HG02840 (cell line): ENCODE measurements around the gene TMEM30A.

ENCODE experiments used
- ATAC-seq: cut with Tn5 transposase; IDR thresholded peaks from one replicate; pipeline ENCODE4 v1.9.1; 2021; ENCODE audit warnings: mild to moderate bottlenecking, moderate library complexity, moderate number of reproducible peaks; ENCODE audit not compliant: unreplicated experiment, low FRiP score

Gene TMEM30A

GRCh38 chr6:75284632-75285282, at the start of gene TMEM30A:
Gene TMEM30A (minus strand): TSS chr6:75284792. CDS start chr6:75284638, 154 bp downstream.
- ATAC-seq, result peak; percentile 94

GRCh38 chr6:75333676-75334200, 49.1 kb upstream of the TMEM30A start:
- no peak for ATAC-seq

- ATAC-seq, result no peak
These were observed 46.6 kb upstream of the TMEM30A start for GRCh38 chr6:75331151-75331550.

- ATAC-seq, result no peak
These were observed 45.1 kb upstream of the TMEM30A start for GRCh38 chr6:75329703-75330102.

GRCh38 chr6:75327807-75328206, 43.2 kb upstream of the TMEM30A start:
- ATAC-seq, result no peak

- no peak for ATAC-seq
These were observed 42.1 kb upstream of the TMEM30A start for GRCh38 chr6:75326557-75327258.

GRCh38 chr6:75318900-75319299, 34.3 kb upstream of the TMEM30A start:
- no peak for ATAC-seq

GRCh38 chr6:75317503-75318206, 33.1 kb upstream of the TMEM30A start:
- no peak for ATAC-seq

- no peak for ATAC-seq
These were observed 31.4 kb upstream of the TMEM30A start for GRCh38 chr6:75315978-75316377.

- no peak for ATAC-seq
These were observed 23.8 kb upstream of the TMEM30A start for GRCh38 chr6:75308250-75308988.

GRCh38 chr6:75307364-75308004, 22.9 kb upstream of the TMEM30A start:
- ATAC-seq, result no peak

GRCh38 chr6:75306064-75306463, 21.5 kb upstream of the TMEM30A start:
- no peak for ATAC-seq

GRCh38 chr6:75305573-75305972, 21.0 kb upstream of the TMEM30A start:
- no peak for ATAC-seq

- ATAC-seq, result no peak
These were observed 17.7 kb upstream of the TMEM30A start for GRCh38 chr6:75302280-75302679.

- no peak for ATAC-seq
These were observed 16.9 kb upstream of the TMEM30A start for GRCh38 chr6:75301537-75301936.

GRCh38 chr6:75301088-75301487, 16.5 kb upstream of the TMEM30A start:
- ATAC-seq, result no peak

- no peak for ATAC-seq
These were observed 15.9 kb upstream of the TMEM30A start for GRCh38 chr6:75300531-75300855.

GRCh38 chr6:75299801-75300530, 15.4 kb upstream of the TMEM30A start:
- ATAC-seq, result no peak
